ENCODE data around the gene TMEM63B. TPM values are rescaled to one million over a fixed set of nuclear protein-coding genes. Genes with fewer than 3 reads are reported as not detected.
A peak's percentile ranks its signal among the peaks of the same experiment; 100 is the strongest.

The TMEM63B gene
- total RNA-seq, 2 donors from 2014 or later: 7.6 to 11.9 TPM

- ATAC-seq: no peak
- TF ChIP-seq POLR2A (IDR thresholded peaks at IDR 0.05): no peak
- no peak for TF ChIP-seq CTCF (IDR thresholded peaks at IDR 0.05)
- H3K4me3 ChIP-seq: no peak overlapping the region
- H3K36me3 ChIP-seq (replicated peaks in 1 of 2; ENCODE audit: insufficient read depth in 1 of 2, low read depth in 2 of 2): no peaks in the 10 kb centered on the region
- intact Hi-C loops (cut with DNase I): loop anchor here (5.0 to 10.0 kb wide), 3 partner anchors 230 to 417 kb away; no protein-coding TSS in a partner anchor
- no peaks in the 10 kb centered on the region for H3K27me3 ChIP-seq
- no peak overlapping the region for H3K27ac ChIP-seq
- H3K9me3 ChIP-seq: no peaks in the 10 kb centered on the region
- peaks cover 9% of the 10 kb centered on the region for H3K4me1 ChIP-seq
- 86 to 89% methylated on average over 5 to 11 of the region's 13 CpGs for WGBS, 2 donors
- no peak for DNase-seq
Observed at GRCh38 chr6:44084231-44085014, 42.9 kb upstream of the TMEM63B start.

GRCh38 chr6:44085219-44085618, 42.1 kb upstream of the TMEM63B start:
- DNase-seq: no peak
- ATAC-seq: no peak
- no peaks in the 10 kb centered on the region for H3K9me3 ChIP-seq
- no peak for TF ChIP-seq POLR2A (IDR thresholded peaks at IDR 0.05)
- TF ChIP-seq CTCF (IDR thresholded peaks at IDR 0.05): no peak
- intact Hi-C loops (cut with DNase I): loop anchor here (10.0 kb wide), 1 partner anchor 230 kb away; no protein-coding TSS in a partner anchor
- H3K4me3 ChIP-seq: no peak overlapping the region
- peaks cover 9% of the 10 kb centered on the region for H3K4me1 ChIP-seq
- no peaks in the 10 kb centered on the region for H3K27me3 ChIP-seq
- H3K27ac ChIP-seq: no peak overlapping the region
- WGBS, 2 donors: 71 to 84% methylated on average over 2 of the region's 2 CpGs
- H3K36me3 ChIP-seq (replicated peaks in 1 of 2; ENCODE audit: insufficient read depth in 1 of 2, low read depth in 2 of 2): no peaks in the 10 kb centered on the region

GRCh38 chr6:44086931-44087574, 40.3 kb upstream of the TMEM63B start:
- TF ChIP-seq CTCF (IDR thresholded peaks at IDR 0.05): peak in 3 of 7 experiments; percentile 13 to 25 (median 21)
- no peak for TF ChIP-seq POLR2A (IDR thresholded peaks at IDR 0.05)
- ATAC-seq (peak; percentile 79), DNase-seq (peak; percentile 70 to 85 (median 80))
- Histone ChIP-seq H3K4me3 (no peak overlapping the region), H3K4me1 (peaks cover 9% of the 10 kb centered on the region), H3K9me3 (no peaks in the 10 kb centered on the region), H3K27me3 (no peaks in the 10 kb centered on the region), H3K27ac (peak overlapping the region in 3 of 4 donors; percentile 29 to 39 (median 29)), H3K36me3 (replicated peaks in 1 of 2; ENCODE audit: insufficient read depth in 1 of 2, low read depth in 2 of 2) (no peaks in the 10 kb centered on the region)
- WGBS, 2 donors: 40% methylated on average over 9 of the region's 9 CpGs; no CpG with 5 or more reads in 1 of the 2 donors
- intact Hi-C loops (cut with DNase I): loop anchor here (10.0 kb wide), 1 partner anchor 232 kb away; no protein-coding TSS in a partner anchor

- TF ChIP-seq POLR2A (IDR thresholded peaks at IDR 0.05): no peak
- TF ChIP-seq CTCF (IDR thresholded peaks at IDR 0.05): no peak
- ATAC-seq (no peak), DNase-seq (no peak)
- intact Hi-C loops (cut with DNase I): loop anchor here (10.0 kb wide), 1 partner anchor 233 kb away; no protein-coding TSS in a partner anchor
- Histone ChIP-seq H3K9me3 (no peaks in the 10 kb centered on the region), H3K4me1 (peaks cover 9% of the 10 kb centered on the region), H3K27me3 (no peaks in the 10 kb centered on the region), H3K36me3 (replicated peaks in 1 of 2; ENCODE audit: insufficient read depth in 1 of 2, low read depth in 2 of 2) (no peaks in the 10 kb centered on the region), H3K4me3 (no peak overlapping the region), H3K27ac (peak overlapping the region in 2 of 4 donors; percentile 29 to 39)
- WGBS, 2 donors: 88 to 100% methylated on average over 1 to 2 of the region's 2 CpGs
Observed at GRCh38 chr6:44087623-44088022, 39.7 kb upstream of the TMEM63B start.
